ENCODE results near the gene CEP55.
"Not testable (repeated sequence)": the region's sequence is repeated elsewhere in the genome, so short reads cannot be mapped to it uniquely, and the experiment has no call there.

CEP55 gene

DNA sequence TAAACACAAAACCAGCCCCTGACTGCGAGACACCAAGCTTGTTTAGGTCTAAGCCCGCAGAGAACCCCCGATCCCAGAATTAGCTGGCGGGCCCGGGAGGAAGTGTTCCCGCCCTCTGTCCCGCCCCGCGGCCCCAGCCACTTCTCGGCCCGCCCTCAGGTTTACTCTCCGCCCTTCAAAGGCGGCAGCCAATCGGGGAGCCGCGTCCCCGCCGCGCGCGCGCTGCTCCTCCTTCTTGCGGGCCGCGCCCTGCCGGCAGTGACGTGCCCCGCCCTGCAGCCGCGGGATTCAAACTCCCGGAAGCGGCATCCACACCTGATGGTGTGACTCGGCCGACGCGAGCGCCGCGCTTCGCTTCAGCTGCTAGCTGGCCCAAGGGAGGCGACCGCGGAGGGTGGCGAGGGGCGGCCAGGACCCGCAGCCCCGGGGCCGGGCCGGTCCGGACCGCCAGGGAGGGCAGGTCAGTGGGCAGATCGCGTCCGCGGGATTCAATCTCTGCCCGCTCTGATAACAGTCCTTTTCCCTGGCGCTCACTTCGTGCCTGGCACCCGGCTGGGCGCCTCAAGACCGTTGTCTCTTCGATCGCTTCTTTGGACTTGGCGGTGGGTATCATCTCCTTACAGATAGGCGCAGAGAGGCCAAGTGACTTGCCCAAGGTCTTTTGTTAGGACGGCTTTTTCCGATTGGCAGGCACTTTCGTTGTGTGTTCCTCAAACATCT lies at the start of gene CEP55:
TSS of gene CEP55 (plus strand) at position 291 of the 720 bp plus-strand sequence. CDS start 3,440 bp downstream, outside the sequence.
- in situ Hi-C loops (cut with MboI; ENCODE audit: low sequenced_read_pairs): loop anchor here (25.0 kb wide), 1 partner anchor 409 kb away; no protein-coding TSS in a partner anchor

DNA sequence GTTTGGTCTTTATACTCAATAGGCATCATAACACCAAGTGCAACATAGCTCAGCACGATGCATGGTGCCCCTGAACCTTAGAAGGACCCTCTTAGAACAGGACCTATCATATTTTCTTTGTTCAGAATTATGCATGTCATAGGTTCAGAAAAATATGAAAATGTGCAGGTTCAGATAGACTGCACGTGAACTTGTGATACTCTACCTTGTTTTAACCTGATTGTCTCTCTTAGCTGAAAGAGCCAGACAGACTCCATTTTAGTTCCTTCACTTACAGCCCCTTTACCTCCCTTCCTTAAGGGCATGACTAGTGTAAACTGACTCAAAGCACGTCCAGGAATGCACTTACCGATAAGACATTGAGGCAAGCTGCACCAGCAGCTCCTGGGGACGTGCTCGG lies 49.4 kb upstream of the CEP55 start:
- in situ Hi-C loops (cut with MboI; ENCODE audit: low sequenced_read_pairs): no loop called here

DNA sequence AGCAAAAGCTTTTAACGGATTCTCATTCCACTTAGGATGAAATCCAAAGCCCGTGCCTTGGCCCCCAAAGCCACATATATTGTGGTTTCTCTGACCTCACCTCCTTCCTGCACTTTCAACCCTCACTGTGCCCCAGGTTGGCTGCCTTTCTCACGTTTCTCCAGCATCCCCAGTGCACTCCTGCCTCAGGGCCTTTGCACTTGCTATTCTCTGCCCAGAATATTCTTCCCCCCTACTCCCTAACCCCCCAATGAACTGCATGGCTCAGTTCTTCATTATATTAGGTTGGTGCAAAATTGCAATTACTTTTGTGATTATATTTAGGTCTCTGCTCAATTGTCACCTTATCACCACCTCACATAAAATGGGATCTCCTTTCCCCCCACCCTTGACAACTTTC lies 48.4 kb upstream of the CEP55 start:
- in situ Hi-C loops (cut with MboI; ENCODE audit: low sequenced_read_pairs): no loop called here

DNA sequence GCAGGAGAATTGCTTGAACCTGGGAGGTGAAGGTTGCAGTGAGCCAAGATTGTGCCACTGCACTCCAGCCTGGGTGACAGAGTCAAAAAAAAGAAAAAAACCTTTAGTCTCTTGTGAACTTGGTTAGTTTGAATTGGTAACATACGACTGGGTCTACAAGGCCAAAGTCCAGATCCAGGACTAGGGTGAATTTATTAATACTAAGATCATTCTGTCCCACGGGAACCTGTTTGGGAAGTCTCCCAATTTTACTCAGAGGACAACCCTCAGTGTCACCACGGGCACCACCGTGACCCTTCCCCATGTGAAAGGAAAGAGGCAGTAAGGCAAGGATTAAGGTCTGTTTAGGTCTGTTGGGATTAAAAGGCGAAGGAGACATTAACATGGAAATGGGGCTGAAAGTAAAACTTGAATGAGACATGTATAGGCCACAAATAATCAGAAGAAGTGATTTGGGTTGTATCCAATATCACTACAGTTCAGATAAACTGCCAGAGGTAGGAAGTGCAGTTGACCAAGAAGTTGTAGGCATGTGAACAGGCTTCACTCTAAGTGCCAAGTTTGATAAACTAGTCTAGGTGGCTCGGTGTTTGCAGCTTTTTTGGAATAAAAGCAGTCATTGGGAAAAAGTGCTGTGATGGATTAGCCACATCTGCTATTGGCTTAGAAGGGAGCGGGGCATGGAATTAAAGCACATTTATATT lies 45.0 kb upstream of the CEP55 start:
- in situ Hi-C loops (cut with MboI; ENCODE audit: low sequenced_read_pairs): no loop called here

DNA sequence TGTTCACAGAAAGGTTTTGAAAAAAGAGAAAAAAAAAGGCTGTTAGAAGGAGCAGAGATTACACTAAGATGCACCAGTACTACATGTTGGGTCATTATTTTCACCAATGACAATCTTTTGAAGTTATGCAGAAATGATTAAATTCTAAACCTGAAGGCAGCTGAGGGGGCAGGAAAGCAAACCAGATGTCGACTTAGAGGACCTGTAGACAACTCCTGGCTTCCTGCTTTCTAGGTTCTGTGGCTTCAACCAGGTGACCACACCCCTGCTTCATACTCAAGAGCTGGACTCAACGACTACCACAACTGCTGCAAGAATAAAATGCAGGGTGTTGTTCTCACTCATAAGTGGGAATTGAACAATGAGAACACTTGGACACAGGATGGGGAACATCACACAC lies 44.3 kb upstream of the CEP55 start:
- in situ Hi-C loops (cut with MboI; ENCODE audit: low sequenced_read_pairs): no loop called here

DNA sequence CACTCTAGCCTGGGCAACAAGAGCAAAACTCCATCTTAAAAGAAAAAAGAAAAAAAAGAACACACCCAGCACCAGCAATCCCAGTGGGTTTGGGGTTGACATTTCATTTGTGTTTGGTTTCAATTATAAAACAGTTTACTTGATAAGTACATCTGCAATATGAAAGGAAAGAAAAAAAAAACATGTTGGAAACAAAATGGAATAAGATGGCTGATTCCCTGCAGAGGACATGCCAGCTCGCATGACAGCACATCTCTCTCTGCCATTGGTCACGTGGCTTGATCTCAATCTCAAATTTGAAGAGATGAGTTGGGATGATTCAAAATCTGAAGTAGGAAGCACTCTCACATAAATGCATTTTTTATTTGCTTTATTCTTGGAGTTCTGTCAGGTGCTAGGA lies 42.3 kb upstream of the CEP55 start:
- in situ Hi-C loops (cut with MboI; ENCODE audit: low sequenced_read_pairs): no loop called here

DNA sequence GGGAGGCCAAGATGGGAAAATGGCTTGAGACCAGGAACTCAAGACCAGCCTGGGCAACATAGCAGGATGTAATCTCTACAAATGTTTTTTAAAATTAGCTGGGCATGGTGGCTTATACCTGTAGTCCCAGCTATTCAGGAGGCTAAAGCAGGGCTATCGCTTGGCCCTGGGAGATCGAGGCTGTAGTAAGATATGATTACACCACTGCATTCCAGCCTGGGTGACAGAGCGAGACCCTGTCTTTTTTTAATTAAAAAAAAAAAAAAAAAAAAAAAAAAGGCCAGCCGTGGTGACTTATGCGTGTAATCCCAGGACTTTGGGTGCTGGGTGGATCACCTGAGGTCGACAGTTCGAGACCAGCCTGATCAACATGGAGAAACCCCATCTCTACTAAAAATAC lies 41.7 kb upstream of the CEP55 start:
- in situ Hi-C loops (cut with MboI; ENCODE audit: low sequenced_read_pairs): no loop called here

DNA sequence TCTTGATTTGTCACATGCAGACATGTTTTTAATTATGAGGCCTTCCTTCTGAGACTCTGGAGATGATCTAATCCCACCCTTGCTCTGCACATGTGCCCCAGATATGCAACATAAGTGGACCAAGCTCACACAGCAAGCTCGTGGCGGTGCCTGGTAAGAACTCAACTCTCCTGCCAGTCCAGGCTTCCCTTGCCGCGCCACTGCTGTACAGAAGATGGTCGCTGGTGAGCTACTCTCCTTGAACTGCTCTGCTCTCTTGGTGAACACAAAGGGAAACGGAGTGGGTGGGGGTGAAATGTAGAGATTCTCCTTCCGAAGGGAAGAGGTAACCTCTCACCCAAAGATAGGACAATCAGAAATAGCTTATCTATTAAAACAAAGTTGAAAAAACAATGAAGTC lies 39.9 kb upstream of the CEP55 start:
- in situ Hi-C loops (cut with MboI; ENCODE audit: low sequenced_read_pairs): no loop called here

DNA sequence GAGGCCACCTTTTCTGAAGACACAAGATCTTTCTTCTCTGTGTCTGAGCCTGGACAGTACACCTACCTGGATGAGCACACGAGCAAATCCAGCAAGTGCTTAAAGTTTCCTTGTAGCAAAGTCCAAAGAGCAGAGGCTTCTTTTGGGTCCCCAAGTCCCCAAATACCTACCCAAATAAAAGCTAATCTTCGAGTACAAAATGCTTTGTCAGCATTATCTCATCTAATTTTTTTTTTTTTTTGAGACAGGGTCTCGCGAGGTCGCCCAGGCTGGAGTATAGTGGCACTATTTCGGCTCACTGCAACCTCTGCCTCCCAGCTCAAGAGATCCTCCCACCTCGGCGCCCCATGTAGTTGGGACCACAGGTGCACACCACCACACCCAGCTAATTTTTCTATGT lies 38.9 kb upstream of the CEP55 start:
- in situ Hi-C loops (cut with MboI; ENCODE audit: low sequenced_read_pairs): no loop called here

DNA sequence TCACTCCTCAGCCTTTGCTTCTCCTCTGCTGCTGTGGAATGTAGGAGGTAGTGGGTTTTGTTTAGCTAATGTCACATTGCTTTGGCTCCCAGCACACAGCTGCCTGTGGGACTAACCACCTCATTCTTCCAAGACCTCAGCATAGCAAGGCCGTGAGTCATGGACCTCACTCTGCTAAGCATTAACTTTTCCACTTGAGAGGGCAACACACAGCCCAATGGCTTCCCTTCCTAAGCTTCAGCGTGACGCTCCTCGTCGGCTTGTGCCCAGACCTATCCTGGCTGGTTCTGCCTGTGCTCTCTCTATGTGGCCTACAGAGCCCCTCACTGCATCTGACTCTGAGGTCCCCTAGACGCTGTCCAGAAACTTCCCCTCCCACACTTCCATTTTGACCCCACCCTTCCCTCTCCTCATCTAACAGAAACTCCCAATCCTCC lies 37.6 kb upstream of the CEP55 start:
- in situ Hi-C loops (cut with MboI; ENCODE audit: low sequenced_read_pairs): no loop called here

DNA sequence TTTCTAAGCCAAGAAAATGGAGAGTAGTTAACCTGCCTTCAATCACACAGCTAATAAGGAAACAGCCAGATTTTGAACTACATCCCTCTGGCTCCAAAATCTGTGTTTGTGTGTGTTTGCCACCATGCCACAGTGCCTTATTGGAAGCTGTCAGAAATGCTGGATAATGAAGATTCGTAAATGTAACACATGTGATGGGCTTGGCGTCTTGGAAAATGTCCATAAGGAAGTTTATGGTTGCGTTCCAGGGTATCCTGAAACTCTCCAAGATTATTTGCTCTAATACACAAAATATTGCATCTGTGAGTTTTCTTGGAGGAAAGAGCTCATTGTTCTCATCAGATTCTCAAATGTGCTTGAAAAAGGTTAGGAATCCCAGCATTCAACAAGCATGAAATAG lies 36.9 kb upstream of the CEP55 start:
- in situ Hi-C loops (cut with MboI; ENCODE audit: low sequenced_read_pairs): no loop called here

DNA sequence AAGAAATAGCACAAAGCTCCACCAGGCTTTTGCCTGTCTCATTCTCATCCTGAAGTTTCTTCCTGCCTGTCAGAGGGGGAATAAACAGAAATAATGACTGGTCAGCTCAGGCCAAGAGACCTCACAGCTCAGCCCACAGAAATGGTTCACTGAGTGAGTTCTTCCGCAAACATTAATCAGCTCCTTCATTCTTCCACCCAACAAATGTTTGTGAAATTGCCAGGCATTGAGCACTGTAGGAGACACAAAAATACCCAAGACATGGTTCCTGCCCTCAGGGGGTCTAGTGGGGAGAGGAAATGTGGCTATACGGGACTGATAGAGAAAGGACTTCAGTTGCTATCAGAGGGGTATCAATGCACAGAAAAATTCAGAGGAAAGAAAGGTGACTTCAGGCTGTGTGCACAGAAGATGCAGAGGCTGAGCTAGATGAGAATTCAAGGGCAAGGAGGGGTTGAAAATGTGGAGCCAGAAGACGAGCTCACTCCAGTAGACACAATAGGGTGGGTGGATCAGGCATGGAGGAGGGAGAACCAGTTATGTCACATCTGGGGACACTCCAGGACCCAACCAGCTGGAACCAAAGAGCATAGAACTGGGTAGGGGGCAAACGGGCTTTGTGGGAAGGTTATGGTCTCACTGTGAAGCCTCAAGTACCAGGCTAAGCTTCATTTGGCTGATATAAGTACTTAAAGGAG lies 35.2 kb upstream of the CEP55 start:
- in situ Hi-C loops (cut with MboI; ENCODE audit: low sequenced_read_pairs): no loop called here

DNA sequence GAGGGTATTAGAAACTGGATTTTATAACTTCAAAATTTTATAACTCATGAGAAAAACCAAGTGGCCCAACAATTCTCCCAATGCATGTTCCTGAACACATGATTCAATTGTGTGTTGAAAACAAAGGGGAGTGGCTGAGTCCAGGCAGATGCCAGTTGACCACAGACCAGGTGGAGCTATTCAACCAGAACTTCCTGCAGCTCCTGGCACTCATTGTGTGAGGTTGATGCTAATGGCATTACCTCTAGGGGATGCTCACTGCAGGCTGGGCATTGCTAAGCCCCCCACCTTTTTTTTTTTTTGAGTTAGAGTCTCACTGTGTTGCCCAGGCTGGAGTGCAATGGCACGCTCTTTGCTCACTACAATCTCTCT lies 34.6 kb upstream of the CEP55 start:
- in situ Hi-C loops (cut with MboI; ENCODE audit: low sequenced_read_pairs): no loop called here

DNA sequence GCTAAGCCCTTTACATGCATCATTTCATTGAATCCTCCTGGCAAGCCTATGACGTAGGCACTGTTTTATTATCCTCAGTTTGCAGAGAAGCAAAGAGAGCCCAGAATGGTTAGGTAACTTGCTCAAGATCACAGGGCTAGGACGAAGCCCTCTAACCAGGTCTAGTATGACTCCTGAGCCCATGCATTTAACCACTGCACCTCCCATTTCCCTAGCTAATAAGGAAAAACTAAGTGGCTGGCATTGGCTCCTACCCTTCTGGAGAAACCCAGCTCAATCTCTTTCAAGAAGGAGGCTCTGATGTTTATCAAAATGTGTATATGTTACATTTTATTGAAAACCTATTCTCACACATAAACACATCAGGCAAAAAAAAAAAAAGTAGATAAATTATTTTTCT lies 34.0 kb upstream of the CEP55 start:
- in situ Hi-C loops (cut with MboI; ENCODE audit: low sequenced_read_pairs): no loop called here

DNA sequence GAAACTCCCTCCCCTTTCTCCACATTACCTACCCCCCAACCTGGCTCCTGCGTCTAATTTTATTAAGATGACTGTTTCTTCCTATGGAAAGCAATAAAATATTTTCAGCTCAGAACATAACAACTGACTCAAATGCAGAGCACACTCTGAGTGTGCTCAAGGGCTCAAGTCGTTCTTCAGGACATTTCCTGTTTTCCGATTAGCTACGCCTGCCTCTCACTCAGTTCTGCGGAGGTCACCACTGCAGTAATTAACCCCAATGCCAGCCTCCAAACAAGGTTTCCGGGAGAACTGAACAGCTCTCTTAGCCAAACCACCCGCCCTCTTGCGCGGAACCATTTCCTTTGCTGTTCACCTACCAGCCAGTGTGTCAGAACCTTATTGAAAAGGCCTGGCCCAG lies 33.5 kb upstream of the CEP55 start:
- in situ Hi-C loops (cut with MboI; ENCODE audit: low sequenced_read_pairs): no loop called here

DNA sequence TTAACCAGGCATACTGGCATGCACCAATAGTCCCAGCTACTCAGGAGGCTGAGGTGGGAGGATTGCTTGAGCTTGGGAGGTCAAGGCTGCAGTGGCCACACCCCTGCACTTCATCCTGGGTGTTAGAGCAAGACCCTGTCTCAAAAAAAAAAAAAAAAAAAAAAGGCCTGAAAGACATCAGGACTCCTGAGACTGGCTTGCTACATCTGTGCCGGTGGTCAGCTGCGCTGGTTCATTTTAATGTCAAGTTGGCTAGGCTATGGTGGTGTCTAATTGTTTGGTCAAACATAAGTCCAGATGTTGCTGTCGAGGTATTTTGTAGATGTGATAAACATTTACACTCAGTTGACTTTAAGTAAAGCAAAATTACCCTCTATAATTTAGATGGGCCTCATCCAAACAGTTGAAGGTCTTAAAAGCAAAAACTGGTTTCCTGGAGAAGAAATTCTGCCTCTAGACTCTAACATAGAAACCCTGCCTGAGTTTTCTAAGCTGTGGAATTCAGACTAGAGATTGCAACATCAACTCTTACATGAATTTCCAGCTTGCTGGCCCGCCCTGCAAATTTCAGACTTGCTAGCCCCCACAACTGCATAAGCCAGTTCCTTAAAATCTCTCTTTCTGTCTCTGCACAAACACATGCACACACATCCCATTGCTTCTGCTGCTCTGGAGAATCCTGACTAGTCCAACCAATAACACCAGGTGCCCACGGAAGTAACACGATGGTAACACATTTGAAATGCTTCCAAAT lies 32.5 kb upstream of the CEP55 start:
- in situ Hi-C loops (cut with MboI; ENCODE audit: low sequenced_read_pairs): no loop called here

DNA sequence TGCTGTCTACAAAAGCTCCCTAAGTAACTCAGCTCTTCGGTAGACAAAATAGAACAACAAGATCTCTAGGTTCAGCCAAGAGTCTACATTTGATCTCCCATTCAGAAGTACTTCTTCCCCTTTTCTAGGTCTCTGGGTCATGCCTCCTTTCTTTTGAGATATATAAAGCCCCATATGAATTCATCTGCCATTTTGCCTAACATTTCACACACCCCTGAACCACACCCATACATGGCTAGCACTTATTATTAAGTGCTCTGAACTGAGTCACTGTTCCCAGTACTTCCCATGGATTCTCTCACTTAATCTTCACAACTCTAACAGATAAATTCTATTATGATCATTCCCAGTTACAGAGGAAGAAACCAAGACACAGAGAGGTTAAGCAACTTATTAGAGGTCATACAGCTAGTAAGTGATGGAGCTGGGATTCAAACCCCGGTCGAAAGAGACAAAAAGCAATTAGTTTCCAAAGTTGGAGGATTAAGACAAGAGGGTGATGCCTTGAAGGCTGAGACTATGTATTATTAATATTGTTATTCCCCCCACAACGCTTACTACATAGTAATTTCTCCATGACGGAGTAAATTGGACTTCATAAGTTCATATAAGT lies 31.5 kb upstream of the CEP55 start:
- in situ Hi-C loops (cut with MboI; ENCODE audit: low sequenced_read_pairs): no loop called here

DNA sequence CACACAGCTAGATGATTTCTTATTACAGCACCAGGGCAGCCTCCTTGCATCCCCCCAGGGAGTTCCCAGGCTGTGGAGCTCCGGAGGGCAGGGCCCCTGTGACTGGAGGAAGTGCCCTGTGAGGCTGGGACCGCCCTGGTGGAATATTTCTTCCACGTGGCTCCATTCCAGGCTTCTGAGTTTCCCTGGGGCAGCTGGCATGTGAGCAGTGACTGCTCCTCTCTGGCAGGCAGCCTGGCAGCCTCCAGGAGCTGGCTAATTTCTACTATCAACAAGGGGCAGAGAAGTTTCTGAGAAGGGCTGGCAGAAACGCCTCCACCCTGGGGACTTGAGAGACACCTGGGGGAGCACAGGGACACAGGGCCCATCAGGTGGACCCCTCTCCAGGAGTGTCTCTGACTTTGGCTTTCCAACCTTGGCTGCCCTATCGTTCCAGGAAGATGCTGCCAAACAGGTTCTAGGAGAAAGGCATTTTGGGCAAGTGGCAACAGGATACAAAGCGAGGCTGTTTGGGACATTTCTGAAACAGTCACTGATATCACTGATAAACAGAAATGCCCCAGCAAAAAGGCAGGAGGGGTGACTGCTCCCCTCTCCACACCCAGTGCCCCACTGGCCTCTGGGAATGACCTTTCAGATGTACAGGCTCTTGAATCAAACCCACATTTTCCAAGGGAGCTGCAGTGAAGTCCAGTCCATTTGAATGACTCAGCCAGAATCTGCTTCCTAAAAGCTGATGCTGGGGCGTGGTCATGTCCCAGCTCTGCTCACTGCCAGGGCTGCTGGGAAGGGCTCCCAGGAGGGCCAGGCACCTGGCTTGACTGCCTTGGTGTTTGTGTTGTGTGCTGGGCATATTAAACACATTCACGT lies 30.4 kb upstream of the CEP55 start:
- in situ Hi-C loops (cut with MboI; ENCODE audit: low sequenced_read_pairs): no loop called here

DNA sequence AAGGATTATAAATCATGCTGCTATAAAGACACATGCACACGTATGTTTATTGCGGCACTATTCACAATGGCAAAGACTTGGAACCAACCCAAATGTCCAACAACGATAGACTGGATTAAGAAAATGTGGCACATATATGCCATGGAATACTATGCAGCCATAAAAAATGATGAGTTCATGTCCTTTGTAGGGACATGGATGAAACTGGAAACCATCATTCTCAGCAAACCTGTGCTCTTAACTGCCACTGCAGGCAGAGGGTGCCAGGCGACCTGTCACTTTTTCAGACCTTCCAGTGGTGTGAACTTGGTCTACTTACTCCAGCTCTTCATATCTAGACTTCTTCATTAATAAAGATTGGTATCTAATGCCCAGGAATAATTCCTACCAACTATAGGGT lies 28.8 kb upstream of the CEP55 start:
- in situ Hi-C loops (cut with MboI; ENCODE audit: low sequenced_read_pairs): not testable (repeated sequence)

Data from HL-60/S4 (cell line).